HepG2 (cell line): Measurements from ENCODE around the gene AMIGO3. TPM values are rescaled to one million over a fixed set of nuclear protein-coding genes. Genes with fewer than 3 reads are reported as not detected.

Experiments used
- ARID2 ChIP-seq: sonication (generic); formaldehyde crosslinking; IDR thresholded peaks from 2 replicates; pipeline ENCODE4 v1.8.1; 2022; ENCODE audit warnings: mild to moderate bottlenecking, missing genetic modification reagents, borderline replicate concordance
- CREB3 ChIP-seq: sonication (generic); formaldehyde crosslinking; IDR thresholded peaks from 2 replicates; pipeline ENCODE4 v1.5.0; 2020; ENCODE audit warnings: missing genetic modification reagents
- FIP1L1 ChIP-seq: fragments of 200-400 bp; formaldehyde crosslinking; IDR thresholded peaks from 2 replicates; pipeline ENCODE4 v1.6.1; 2018; ENCODE audit warnings: low read depth, mild to moderate bottlenecking, low read length, moderate library complexity, borderline replicate concordance; ENCODE audit not compliant: insufficient read depth
- FOXK1 ChIP-seq: sonication (generic); formaldehyde crosslinking; IDR thresholded peaks from 2 replicates; pipeline ENCODE4 v1.4.0; 2020; ENCODE audit warnings: low read depth, missing genetic modification reagents, borderline replicate concordance
- GABPB1 ChIP-seq: IDR thresholded peaks from 2 replicates; pipeline ENCODE4 v1.6.1; 2016; ENCODE audit warnings: mild to moderate bottlenecking, missing genetic modification reagents, moderate library complexity, missing compliant biosample characterization
- HNRNPLL ChIP-seq: fragments of 200-400 bp; formaldehyde crosslinking; IDR thresholded peaks from 2 replicates; pipeline ENCODE4 v1.6.1; 2017; ENCODE audit warnings: mild to moderate bottlenecking, low read depth, low read length; ENCODE audit not compliant: poor library complexity, severe bottlenecking
- NFKB2 ChIP-seq: sonication (generic); formaldehyde crosslinking; IDR thresholded peaks from 2 replicates; pipeline ENCODE4 v1.4.0; 2020; ENCODE audit warnings: missing genetic modification reagents, borderline replicate concordance
- NFYC ChIP-seq: IDR thresholded peaks from 2 replicates; pipeline ENCODE4 v1.6.1; 2016; ENCODE audit warnings: missing genetic modification reagents, missing compliant biosample characterization
- POGZ ChIP-seq: sonication (generic); formaldehyde crosslinking; IDR thresholded peaks from 2 replicates; pipeline ENCODE4 v1.4.0; 2020; ENCODE audit warnings: mild to moderate bottlenecking, missing genetic modification reagents
- POLR2AphosphoS5 ChIP-seq: IDR thresholded peaks from 2 replicates; pipeline ENCODE4 v1.6.1; 2012; ENCODE audit warnings: low read depth, low read length
- RFX5 ChIP-seq: IDR thresholded peaks from 2 replicates; pipeline ENCODE4 v1.6.1; 2011; ENCODE audit warnings: low read depth, low read length, improper control_type of control experiment
- RNF2 ChIP-seq: fragments of 450-650 bp; conservative IDR thresholded peaks from 2 replicates; pipeline ENCODE4 v1.6.1; 2016; ENCODE audit warnings: low read depth
- SETDB1 ChIP-seq: sonication (generic); formaldehyde crosslinking; IDR thresholded peaks from 2 replicates; pipeline ENCODE4 v1.5.1; 2020; ENCODE audit warnings: missing genetic modification reagents, mild to moderate bottlenecking, borderline replicate concordance
- SIN3B ChIP-seq: fragments of 150-350 bp; IDR thresholded peaks from 2 replicates; pipeline ENCODE4 v1.6.1; 2014; ENCODE audit warnings: low read length
- TBP ChIP-seq: sonication (generic); formaldehyde crosslinking; IDR thresholded peaks from 2 replicates; pipeline ENCODE4 v1.5.0; 2020; ENCODE audit warnings: missing genetic modification reagents
- TFE3 ChIP-seq: IDR thresholded peaks from 2 replicates; pipeline ENCODE4 v1.6.1; 2016
- WIZ ChIP-seq: sonication (generic); formaldehyde crosslinking; IDR thresholded peaks from 2 replicates; pipeline ENCODE4 v1.5.1; 2020; ENCODE audit warnings: mild to moderate bottlenecking, missing genetic modification reagents
- ZNF12 ChIP-seq: sonication (generic); formaldehyde crosslinking; IDR thresholded peaks from 2 replicates; pipeline ENCODE4 v1.5.0; 2020; ENCODE audit warnings: missing genetic modification reagents
- ZNF430 ChIP-seq: sonication (generic); formaldehyde crosslinking; IDR thresholded peaks from 2 replicates; pipeline ENCODE4 v1.9.0; 2021; ENCODE audit warnings: mild to moderate bottlenecking, missing genetic modification reagents
- ZNF629 ChIP-seq: sonication (generic); formaldehyde crosslinking; conservative IDR thresholded peaks from 2 replicates; pipeline ENCODE4 v1.5.0; 2020; ENCODE audit warnings: missing genetic modification reagents
- ZSCAN12 ChIP-seq: sonication (generic); formaldehyde crosslinking; IDR thresholded peaks from 2 replicates; pipeline ENCODE4 v1.9.0; 2021; ENCODE audit warnings: mild to moderate bottlenecking, missing genetic modification reagents
- polyA plus RNA-seq, 8 experiments: library from polyadenylated mRNA; depleted of rRNA in 3 of 8; stranded (reverse) in 7 of 8; unstranded in 1 of 8; fragments of >200 nt; fragmentation: Illumina TruSeq in 4 of 8; extraction: Trizol in 4 of 8; gene quantifications; 2 replicates each; pipeline versions ENCODE4 v1.2.1 to v1.2.3, GENCODE V29; 2011 to 2016; ENCODE audit warnings: low read depth in 4 of 8, missing spikeins in 1 of 8, mixed read lengths in 1 of 8; ENCODE audit not compliant: insufficient read depth in 1 of 8
- total RNA-seq, 5 experiments: library from RNA; depleted of rRNA; stranded (reverse); fragments of >200 nt; fragmentation: Illumina TruSeq; extraction: Trizol; gene quantifications; 2 replicates each; pipeline ENCODE4 v1.2.3, GENCODE V29; 2016; ENCODE audit warnings: low read depth in 1 of 5
- TF ChIP-seq, protein P1 (sequence below): sonication (generic); formaldehyde crosslinking; IDR thresholded peaks from 2 replicates; pipeline ENCODE4 v1.5.1; 2020; ENCODE audit warnings: missing genetic modification reagents, mild to moderate bottlenecking, borderline replicate concordance
- TF ChIP-seq, protein P2 (sequence below): sonication (generic); formaldehyde crosslinking; IDR thresholded peaks from 2 replicates; pipeline ENCODE4 v1.4.0; 2020; ENCODE audit warnings: missing genetic modification reagents

AMIGO3 gene
- total and polyA plus RNA-seq, 2 of the 13 experiments (the other 11 are each of a cell fraction or from before 2014, with no cell fraction given) = 0.35 TPM; not detected in 1

- TF ChIP-seq ZSCAN12 = no peak
- TF ChIP-seq GABPB1 (CRISPR knock-in tag) = peak; percentile 85; the same call in 1 of the 2 replicates
- TF ChIP-seq SIN3B = no peak
- peak; percentile 90 for TF ChIP-seq HNRNPLL
- TF ChIP-seq SETDB1 (CRISPR knock-in tag) = no peak
- TF ChIP-seq ARID2 (CRISPR knock-in tag) = no peak
- TF ChIP-seq, protein P1, sequence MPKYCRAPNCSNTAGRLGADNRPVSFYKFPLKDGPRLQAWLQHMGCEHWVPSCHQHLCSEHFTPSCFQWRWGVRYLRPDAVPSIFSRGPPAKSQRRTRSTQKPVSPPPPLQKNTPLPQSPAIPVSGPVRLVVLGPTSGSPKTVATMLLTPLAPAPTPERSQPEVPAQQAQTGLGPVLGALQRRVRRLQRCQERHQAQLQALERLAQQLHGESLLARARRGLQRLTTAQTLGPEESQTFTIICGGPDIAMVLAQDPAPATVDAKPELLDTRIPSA (CRISPR knock-in tag) = no peak
- 0 out of 2 replicates have a peak, but pooled peaks have one; percentile 33 for TF ChIP-seq ZNF430 (CRISPR knock-in tag)
- TF ChIP-seq TBP = no peak
- TF ChIP-seq WIZ = peak; percentile 73; the same call in 1 of the 2 replicates
- no peak for TF ChIP-seq ZNF629 (CRISPR knock-in tag)
- 0 out of 2 replicates have a peak, but pooled peaks have one; percentile 59 for TF ChIP-seq FOXK1 (CRISPR knock-in tag)
- peak; percentile 82 for TF ChIP-seq RFX5
- no peak for TF ChIP-seq CREB3
- peak; percentile 59 for TF ChIP-seq POLR2AphosphoS5
- 0 out of 2 replicates have a peak, but pooled peaks have one; percentile 8 for TF ChIP-seq TFE3 (CRISPR knock-in tag)
- TF ChIP-seq RNF2 = no peak
- 0 out of 2 replicates have a peak, but pooled peaks have one; percentile 9 for TF ChIP-seq NFKB2
- TF ChIP-seq, protein P2, sequence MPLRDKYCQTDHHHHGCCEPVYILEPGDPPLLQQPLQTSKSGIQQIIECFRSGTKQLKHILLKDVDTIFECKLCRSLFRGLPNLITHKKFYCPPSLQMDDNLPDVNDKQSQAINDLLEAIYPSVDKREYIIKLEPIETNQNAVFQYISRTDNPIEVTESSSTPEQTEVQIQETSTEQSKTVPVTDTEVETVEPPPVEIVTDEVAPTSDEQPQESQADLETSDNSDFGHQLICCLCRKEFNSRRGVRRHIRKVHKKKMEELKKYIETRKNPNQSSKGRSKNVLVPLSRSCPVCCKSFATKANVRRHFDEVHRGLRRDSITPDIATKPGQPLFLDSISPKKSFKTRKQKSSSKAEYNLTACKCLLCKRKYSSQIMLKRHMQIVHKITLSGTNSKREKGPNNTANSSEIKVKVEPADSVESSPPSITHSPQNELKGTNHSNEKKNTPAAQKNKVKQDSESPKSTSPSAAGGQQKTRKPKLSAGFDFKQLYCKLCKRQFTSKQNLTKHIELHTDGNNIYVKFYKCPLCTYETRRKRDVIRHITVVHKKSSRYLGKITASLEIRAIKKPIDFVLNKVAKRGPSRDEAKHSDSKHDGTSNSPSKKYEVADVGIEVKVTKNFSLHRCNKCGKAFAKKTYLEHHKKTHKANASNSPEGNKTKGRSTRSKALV (CRISPR knock-in tag) = no peak
- peak; percentile 95 for TF ChIP-seq NFYC (CRISPR knock-in tag)
- peak; percentile 83 for TF ChIP-seq POGZ (CRISPR knock-in tag)
- TF ChIP-seq ZNF12 (CRISPR knock-in tag) = 0 out of 2 replicates have a peak, but pooled peaks have one; percentile 7
- TF ChIP-seq FIP1L1 = no peak
Observed at GRCh38 chr3:49723628-49724551, 4.4 kb upstream of the AMIGO3 start, which contains the start of gene GMPPB (continued).
